Measurements from ENCODE around the gene GRIA2.

GRIA2 gene

DNA sequence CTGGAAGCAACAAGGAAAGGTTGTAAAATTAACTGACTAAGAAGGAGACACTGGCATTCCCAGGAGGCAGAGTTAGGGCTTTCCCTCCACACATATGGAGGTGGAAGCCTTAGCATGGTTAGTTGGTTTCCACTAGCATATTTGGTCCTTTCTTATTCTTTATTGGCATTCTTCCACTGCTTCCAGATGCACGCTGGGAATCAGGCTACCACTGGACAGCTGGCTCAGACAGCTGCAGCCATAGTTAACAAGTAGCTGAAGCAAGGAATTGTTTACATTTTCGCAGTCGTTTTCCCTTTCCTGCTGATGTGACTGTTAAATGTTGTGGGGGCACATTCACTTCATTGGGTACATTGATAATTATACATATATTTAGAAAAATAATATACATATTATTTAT, 169.2 kb downstream of the GRIA2 start:
- TF ChIP-seq, protein P1, sequence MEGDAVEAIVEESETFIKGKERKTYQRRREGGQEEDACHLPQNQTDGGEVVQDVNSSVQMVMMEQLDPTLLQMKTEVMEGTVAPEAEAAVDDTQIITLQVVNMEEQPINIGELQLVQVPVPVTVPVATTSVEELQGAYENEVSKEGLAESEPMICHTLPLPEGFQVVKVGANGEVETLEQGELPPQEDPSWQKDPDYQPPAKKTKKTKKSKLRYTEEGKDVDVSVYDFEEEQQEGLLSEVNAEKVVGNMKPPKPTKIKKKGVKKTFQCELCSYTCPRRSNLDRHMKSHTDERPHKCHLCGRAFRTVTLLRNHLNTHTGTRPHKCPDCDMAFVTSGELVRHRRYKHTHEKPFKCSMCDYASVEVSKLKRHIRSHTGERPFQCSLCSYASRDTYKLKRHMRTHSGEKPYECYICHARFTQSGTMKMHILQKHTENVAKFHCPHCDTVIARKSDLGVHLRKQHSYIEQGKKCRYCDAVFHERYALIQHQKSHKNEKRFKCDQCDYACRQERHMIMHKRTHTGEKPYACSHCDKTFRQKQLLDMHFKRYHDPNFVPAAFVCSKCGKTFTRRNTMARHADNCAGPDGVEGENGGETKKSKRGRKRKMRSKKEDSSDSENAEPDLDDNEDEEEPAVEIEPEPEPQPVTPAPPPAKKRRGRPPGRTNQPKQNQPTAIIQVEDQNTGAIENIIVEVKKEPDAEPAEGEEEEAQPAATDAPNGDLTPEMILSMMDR (IDR thresholded peaks at IDR 0.05; ENCODE audit: insufficient read depth, low read depth, low read length, missing control alignments) = no peak
- no peak overlapping the region for H3K4me3 ChIP-seq (ENCODE audit: low read depth, low read length)
- no peak for DNase-seq (ENCODE audit: low read depth)

DNA sequence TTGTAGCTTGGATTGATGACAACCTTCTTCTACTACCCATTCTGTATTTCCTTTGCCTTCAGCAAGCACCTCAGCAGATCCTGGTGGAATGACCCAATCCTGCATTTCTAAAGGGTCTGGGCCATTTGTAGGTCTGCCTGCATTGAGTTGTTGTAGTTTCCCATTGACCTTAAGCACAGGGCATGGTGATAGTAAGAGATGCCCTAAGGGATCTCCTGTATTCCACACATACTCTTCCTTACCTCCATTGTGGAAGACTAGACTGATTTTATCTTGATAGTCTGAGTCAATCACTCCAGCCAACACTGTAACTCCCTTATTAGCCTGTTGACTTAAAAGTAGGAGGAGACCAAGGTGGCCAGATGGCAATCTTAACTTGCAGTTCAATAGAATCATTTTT, 184.5 kb downstream of the GRIA2 start:
- TF ChIP-seq, protein P1 (IDR thresholded peaks at IDR 0.05; ENCODE audit: insufficient read depth, low read depth, low read length, missing control alignments) = no peak
- no peak for DNase-seq (ENCODE audit: low read depth)
- H3K4me3 ChIP-seq (ENCODE audit: low read depth, low read length) = no peak overlapping the region
